Measurements from ENCODE around the gene SPDYA.
"Not testable (repeated sequence)": the region's sequence is repeated elsewhere in the genome, so short reads cannot be mapped to it uniquely, and the experiment has no call there.

- not testable (repeated sequence) for TF ChIP-seq CTCF, POLR2A (IDR thresholded peaks at IDR 0.05)
These were observed 26.1 kb upstream of the SPDYA start for GRCh38 chr2:28784570-28784969.
